ENCODE results near the gene SDK1.

SDK1 gene

DNA sequence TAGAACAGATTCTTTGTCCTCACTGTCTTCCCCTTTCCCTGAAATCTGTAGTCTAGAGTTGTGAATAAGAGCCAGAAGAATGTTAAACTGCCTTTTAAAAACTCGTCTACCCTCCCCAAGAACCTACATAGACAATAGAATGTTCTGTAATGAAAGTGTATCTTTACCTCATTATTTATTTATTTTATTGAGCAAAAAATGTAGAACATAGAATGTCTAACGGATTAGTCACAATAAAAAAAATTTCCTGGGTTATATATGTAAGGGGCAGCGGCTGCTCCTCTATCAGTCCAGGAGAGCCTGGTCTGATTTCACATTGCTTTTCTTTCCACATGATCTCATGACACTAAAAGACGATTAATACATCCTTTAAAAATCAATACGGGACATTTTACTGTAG lies 135.7 kb downstream of the SDK1 start:
- in situ Hi-C loops (cut with HindIII; ENCODE audit: low pct_ligation_motif_present, low pct_unique_long_range_greater_than_20kb, low sequenced_read_pairs) = no loop called here
- no peak for DNase-seq

DNA sequence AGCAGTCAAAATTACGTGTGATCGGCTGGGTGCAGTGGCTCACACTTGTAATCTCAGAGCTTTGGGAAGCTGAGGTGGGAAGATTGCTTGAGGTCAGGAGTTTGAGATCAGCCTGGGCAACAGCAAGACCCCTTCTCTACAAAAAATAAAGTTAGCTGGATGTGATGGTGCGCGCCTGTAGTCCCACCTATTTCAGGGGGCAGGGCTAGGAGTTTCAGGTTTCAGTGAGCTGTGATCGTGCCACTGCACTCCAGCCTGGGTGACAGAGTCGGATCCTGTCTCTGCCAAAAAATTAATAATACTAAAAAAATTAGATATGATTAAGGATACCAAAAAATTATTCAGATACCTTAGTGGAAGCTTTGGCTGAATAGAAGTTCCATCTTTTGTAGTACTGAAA lies 136.4 kb downstream of the SDK1 start:
- in situ Hi-C loops (cut with HindIII; ENCODE audit: low pct_ligation_motif_present, low pct_unique_long_range_greater_than_20kb, low sequenced_read_pairs) = no loop called here
- DNase-seq = no peak

GRCh38 chr7:3438352-3438751 lies 137.3 kb downstream of the SDK1 start:
- in situ Hi-C loops (cut with HindIII; ENCODE audit: low pct_ligation_motif_present, low pct_unique_long_range_greater_than_20kb, low sequenced_read_pairs) = no loop called here
- DNase-seq = no peak

DNA sequence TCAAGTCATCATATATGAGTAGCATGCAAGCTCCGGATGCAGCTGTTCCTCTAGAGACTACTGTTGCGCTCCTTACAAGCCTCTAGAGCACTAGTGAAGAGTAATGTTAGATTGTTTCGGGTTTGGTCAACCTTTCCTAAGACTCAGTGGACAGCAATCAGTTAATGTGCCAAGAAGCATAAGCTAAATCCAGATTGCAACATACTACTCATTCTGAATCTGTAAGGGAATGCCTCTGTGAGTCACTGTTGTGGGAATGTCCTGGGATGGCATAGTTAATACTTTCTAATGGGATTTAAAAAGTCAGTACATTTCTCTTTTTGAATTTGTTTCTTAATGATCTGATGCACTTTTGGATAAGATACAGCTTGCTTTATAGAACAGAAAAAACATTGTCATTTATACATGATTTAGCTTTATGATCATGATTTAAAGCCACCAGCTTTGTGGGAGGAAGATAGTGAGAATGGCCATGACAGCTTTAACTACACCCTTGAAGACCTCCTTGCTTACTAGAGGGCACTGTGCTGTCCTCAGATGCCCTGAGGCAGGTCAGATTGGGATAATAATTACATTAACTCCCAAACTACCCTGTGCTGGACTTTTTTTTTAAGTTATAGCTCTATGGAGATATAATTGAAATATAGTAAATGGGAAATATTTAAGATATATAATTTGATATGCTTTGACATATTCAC lies 138.4 kb downstream of the SDK1 start:
- peak; percentile 91 for DNase-seq
- in situ Hi-C loops (cut with HindIII; ENCODE audit: low pct_ligation_motif_present, low pct_unique_long_range_greater_than_20kb, low sequenced_read_pairs) = no loop called here

- no peak for DNase-seq
- in situ Hi-C loops (cut with HindIII; ENCODE audit: low pct_ligation_motif_present, low pct_unique_long_range_greater_than_20kb, low sequenced_read_pairs) = no loop called here
These were observed 139.5 kb downstream of the SDK1 start for GRCh38 chr7:3440509-3440908.

GRCh38 chr7:3443716-3444115 lies 142.7 kb downstream of the SDK1 start:
- in situ Hi-C loops (cut with HindIII; ENCODE audit: low pct_ligation_motif_present, low pct_unique_long_range_greater_than_20kb, low sequenced_read_pairs) = no loop called here
- no peak for DNase-seq

- no peak for DNase-seq
- in situ Hi-C loops (cut with HindIII; ENCODE audit: low pct_ligation_motif_present, low pct_unique_long_range_greater_than_20kb, low sequenced_read_pairs) = no loop called here
These were observed 145.7 kb downstream of the SDK1 start for GRCh38 chr7:3446786-3447185.

DNA sequence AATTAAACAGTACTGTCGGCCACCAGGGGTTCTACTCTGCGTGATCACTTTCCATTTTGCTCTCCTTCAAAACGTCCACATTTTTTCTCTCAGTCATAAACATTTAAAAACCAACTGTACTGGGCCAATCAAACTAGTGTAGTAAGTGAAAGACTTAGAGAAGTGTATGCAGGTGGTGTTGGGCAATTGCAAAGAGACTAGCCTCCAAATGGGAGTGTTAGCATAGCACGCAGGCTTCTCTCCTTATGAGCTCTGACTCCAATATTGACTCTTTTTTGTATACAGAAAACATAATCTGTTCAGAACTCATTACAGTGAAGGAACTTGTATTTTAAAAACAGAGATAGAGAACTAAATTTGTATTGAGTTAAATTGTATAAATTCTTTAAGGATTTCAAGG lies 150.6 kb downstream of the SDK1 start:
- DNase-seq = no peak
- in situ Hi-C loops (cut with HindIII; ENCODE audit: low pct_ligation_motif_present, low pct_unique_long_range_greater_than_20kb, low sequenced_read_pairs) = no loop called here

DNA sequence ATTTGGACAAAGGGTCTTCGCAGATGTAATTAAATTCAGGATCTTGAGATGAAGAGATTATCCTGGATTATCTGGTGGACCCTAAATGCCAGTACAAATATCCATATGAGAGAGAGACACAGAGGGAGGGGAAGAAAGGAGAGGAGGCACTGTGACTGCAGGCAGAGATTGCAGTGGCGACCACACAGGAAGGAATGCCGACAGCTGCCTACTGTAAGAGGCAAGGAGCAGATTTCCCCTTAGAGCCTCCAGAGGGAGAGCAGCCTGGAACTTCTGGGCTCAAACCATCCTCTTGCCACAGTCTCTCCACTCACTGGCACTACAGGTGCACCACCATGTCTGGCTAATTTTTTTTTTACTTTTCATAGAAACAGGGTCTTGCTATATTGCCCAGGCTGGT lies 152.3 kb downstream of the SDK1 start:
- no peak for DNase-seq
- in situ Hi-C loops (cut with HindIII; ENCODE audit: low pct_ligation_motif_present, low pct_unique_long_range_greater_than_20kb, low sequenced_read_pairs) = no loop called here

GRCh38 chr7:3455806-3456595 lies 154.9 kb downstream of the SDK1 start:
- peak; percentile 35 for DNase-seq
- in situ Hi-C loops (cut with HindIII; ENCODE audit: low pct_ligation_motif_present, low pct_unique_long_range_greater_than_20kb, low sequenced_read_pairs) = no loop called here

- in situ Hi-C loops (cut with HindIII; ENCODE audit: low pct_ligation_motif_present, low pct_unique_long_range_greater_than_20kb, low sequenced_read_pairs) = no loop called here
- DNase-seq = no peak
These were observed 158.1 kb downstream of the SDK1 start for GRCh38 chr7:3459111-3459510.

- in situ Hi-C loops (cut with HindIII; ENCODE audit: low pct_ligation_motif_present, low pct_unique_long_range_greater_than_20kb, low sequenced_read_pairs) = no loop called here
- no peak for DNase-seq
These were observed 160.9 kb downstream of the SDK1 start for GRCh38 chr7:3461923-3462322.

DNA sequence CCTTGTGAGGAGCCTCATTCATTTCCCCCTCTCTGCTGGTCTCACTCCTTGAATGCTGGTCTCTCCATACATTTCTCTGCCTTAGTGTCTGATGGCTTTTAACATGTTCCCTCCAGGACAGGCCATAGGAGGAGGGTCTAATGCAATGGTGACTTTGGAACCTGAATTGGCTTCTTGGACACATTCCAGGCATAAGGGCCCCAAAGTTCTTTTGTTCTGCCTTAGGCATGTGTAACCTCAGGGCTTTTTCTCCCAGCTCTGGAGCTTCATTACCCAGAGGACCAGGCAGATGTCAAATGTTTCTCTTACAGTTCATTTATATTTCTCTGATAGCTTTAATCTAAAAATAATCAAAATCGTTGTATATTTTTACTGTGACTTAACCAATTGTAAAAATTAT lies 162.6 kb downstream of the SDK1 start:
- DNase-seq = no peak
- in situ Hi-C loops (cut with HindIII; ENCODE audit: low pct_ligation_motif_present, low pct_unique_long_range_greater_than_20kb, low sequenced_read_pairs) = no loop called here

DNA sequence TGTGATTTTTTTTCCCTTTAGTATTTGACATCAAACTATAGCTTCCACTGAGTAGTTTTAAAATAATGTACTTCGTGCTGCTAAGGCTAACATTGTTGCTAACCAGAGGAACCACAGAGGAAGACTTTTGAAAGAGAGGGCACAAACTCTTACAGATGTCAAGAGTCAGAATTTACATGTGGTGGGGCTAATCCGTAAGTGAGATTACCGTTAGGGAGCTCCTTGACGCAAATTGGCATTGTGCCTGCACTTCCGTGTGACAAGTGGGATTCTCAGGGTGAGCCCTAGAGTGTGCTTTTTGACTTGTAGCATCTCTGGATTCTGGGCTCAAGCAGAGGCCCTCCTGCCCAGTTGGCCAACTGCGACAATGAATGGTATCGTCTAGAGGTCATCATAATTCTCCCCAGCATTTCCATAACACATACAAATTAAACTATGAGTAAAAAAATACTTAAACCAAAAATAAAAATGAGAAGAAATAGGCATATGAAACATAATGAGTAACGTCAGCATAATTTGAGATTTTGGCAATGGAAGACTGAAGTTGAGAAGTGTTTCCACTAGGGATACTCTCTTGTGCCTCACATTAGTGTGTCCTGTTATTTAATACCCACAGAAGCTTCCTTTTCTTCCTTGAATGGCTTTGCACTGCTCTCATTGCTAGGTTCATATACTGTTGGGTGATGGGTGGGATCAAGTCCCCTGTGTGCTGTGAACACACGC lies 164.0 kb downstream of the SDK1 start:
- in situ Hi-C loops (cut with HindIII; ENCODE audit: low pct_ligation_motif_present, low pct_unique_long_range_greater_than_20kb, low sequenced_read_pairs) = no loop called here
- no peak for DNase-seq

DNA sequence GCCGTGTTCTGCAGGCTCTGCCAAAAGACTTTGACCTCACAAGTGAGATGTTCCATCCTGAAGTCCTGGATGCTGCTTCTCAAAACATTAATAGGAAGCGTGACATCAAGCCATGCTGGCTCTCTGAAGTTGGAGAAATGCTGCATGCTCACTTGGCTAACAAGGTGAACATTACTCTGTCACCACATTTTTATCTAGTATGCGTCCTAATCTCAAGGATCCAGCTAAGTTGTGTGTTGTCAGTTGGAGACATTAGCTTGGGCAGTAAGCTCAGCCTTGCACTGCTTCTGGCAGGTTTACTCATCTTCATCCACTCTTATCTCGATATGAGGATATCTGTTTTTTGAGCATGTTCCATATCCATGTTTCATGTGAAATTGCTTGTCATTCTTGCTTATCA lies 165.2 kb downstream of the SDK1 start:
- in situ Hi-C loops (cut with HindIII; ENCODE audit: low pct_ligation_motif_present, low pct_unique_long_range_greater_than_20kb, low sequenced_read_pairs) = no loop called here
- DNase-seq = no peak

- in situ Hi-C loops (cut with HindIII; ENCODE audit: low pct_ligation_motif_present, low pct_unique_long_range_greater_than_20kb, low sequenced_read_pairs) = no loop called here
- no peak for DNase-seq
These were observed 168.6 kb downstream of the SDK1 start for GRCh38 chr7:3469641-3470040.

DNA sequence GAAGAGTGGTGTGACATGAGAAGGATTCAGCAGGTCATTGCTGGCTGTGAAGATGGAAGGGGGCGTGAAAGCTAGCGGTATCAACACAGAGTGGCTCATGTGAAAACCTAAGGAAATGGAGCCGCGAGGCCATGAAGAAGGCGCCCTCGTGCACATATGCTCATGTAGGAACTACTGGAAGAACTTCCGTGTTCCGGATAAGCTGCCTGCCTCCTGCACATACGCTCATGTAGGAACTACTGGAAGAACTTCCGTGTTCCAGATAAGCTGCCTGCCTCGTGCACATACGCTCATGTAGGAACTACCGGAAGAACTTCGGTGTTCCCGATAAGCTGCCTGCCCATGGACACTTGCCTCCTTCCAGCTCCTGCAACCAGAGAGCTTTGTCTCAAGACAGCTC lies 179.1 kb downstream of the SDK1 start:
- in situ Hi-C loops (cut with HindIII; ENCODE audit: low pct_ligation_motif_present, low pct_unique_long_range_greater_than_20kb, low sequenced_read_pairs) = no loop called here

GRCh38 chr7:3481435-3481834 lies 180.4 kb downstream of the SDK1 start:
- in situ Hi-C loops (cut with HindIII; ENCODE audit: low pct_ligation_motif_present, low pct_unique_long_range_greater_than_20kb, low sequenced_read_pairs) = no loop called here

More for the DNA sequence above, 179.1 kb downstream of the SDK1 start:
- DNase-seq = no peak

DNA sequence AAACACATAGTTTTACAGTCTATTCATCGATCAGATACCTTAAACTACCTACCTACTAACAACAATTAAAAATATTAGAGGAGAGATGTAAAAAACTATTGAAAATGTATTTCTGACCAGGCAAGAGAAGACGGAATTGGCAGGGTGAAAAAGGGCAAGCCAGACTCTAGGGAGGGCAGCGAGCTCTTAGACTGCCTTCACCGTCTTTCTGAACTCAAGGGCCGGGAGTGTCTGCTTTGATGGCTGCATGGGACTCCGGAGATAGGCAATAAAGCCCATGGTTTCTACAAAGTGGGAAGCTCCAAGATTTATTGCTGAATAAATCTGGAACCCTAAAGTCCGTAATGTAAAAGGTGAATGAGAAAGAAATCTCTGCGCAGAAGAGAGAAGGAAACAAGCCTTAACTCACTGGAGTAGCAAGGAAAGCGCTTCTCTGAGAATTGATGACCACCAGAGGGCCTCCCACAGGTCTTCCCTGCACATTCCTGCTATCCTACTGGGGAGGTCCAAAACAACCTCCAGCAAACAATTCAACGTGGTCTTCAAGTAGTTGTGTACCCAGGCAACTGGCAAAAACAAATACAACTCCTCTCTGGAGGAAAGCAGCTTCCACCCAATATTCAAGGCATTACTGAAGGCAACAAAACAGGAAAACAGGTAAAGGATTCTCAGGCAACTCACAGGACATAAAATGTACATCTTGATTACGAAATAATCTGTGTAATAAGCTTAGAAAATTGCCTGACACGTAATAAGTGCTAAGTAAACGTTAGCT lies 181.3 kb downstream of the SDK1 start:
- DNase-seq = peak; percentile 69
- in situ Hi-C loops (cut with HindIII; ENCODE audit: low pct_ligation_motif_present, low pct_unique_long_range_greater_than_20kb, low sequenced_read_pairs) = no loop called here

More at GRCh38 chr7:3481435-3481834, 180.4 kb downstream of the SDK1 start:
- DNase-seq = no peak

Measured in ACHN (cell line).